Fibroblast of mammary gland (primary cell): ENCODE results near the gene SPHKAP.

Source experiments
- DNase-seq: peaks from one replicate; pipeline ENCODE4 v3.0.0-alpha.2; 2010; ENCODE audit warnings: low read depth
- H3K4me3 ChIP-seq: 2 replicates; pipeline ENCODE4 v1.5.1; 2011; ENCODE audit warnings: low read depth, mild to moderate bottlenecking, low read length, moderate library complexity; ENCODE audit not compliant: control insufficient read depth
- TF ChIP-seq, protein P1 (sequence below): conservative IDR thresholded peaks from 2 replicates; pipeline ENCODE4 v1.5.1; 2011; ENCODE audit warnings: low read depth, low read length, inconsistent platforms; ENCODE audit not compliant: control insufficient read depth, insufficient read depth

SPHKAP gene

DNA sequence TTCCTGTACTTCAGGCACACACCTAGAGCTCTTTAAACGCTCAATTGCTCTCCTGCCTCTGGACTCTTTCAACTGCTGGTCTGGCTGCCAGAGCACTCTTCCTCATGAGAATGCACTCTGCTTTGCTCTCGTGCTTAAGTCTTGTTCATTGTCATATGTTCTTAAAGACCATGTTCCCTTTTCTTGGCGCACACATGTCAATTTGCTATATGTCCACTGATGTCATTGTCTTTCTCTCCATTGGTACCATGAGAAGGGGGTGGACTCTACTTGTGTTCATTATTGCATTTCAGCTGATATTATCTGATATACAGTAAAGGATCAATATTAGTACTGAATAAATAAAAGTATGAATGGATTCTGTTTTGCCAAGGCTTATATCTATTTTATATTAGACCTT is 16.8 kb downstream of the SPHKAP start:
- TF ChIP-seq, protein P1, sequence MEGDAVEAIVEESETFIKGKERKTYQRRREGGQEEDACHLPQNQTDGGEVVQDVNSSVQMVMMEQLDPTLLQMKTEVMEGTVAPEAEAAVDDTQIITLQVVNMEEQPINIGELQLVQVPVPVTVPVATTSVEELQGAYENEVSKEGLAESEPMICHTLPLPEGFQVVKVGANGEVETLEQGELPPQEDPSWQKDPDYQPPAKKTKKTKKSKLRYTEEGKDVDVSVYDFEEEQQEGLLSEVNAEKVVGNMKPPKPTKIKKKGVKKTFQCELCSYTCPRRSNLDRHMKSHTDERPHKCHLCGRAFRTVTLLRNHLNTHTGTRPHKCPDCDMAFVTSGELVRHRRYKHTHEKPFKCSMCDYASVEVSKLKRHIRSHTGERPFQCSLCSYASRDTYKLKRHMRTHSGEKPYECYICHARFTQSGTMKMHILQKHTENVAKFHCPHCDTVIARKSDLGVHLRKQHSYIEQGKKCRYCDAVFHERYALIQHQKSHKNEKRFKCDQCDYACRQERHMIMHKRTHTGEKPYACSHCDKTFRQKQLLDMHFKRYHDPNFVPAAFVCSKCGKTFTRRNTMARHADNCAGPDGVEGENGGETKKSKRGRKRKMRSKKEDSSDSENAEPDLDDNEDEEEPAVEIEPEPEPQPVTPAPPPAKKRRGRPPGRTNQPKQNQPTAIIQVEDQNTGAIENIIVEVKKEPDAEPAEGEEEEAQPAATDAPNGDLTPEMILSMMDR = no peak
- DNase-seq = no peak
- H3K4me3 ChIP-seq = no peak overlapping the region

DNA sequence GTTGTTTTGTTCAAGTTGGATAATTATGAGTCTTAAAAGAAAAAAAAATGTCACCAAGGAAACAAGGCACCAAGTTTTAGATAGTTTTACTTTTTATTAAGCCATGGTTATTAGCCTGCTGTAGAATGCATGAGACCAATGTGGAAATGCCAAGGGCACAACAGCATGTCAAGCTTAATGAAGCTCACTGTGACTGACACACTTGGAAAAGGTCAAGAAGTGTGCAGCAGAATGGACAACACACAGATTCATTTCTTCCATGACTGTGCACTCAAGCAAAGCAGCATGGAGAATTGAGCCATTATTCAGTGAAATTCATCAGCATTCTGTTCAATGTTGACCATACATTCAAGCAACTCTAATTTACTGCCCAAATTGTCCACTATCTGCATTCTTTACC is 23.6 kb downstream of the SPHKAP start:
- H3K4me3 ChIP-seq = no peak overlapping the region
- TF ChIP-seq, protein P1 = no peak
- no peak for DNase-seq

DNA sequence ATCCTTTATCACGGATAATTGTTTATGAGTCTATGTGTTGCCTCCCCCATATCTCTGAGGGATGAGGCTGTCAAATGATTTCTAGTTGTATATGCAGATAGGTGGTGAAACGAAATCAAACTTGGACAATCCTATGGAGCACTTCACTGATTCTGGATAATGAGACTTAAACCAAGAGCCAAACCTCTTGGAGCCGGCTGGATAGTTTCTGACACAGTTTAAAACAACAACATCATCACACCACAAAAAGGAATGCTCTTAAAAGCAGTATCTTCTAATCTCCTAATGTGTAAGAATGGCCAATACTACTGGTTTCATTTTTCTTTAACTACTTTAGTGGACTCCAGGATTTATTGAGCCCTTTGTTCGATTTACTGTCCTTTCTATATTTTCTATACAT is 36.5 kb downstream of the SPHKAP start:
- no peak for DNase-seq
- no peak overlapping the region for H3K4me3 ChIP-seq
- TF ChIP-seq, protein P1 = no peak

DNA sequence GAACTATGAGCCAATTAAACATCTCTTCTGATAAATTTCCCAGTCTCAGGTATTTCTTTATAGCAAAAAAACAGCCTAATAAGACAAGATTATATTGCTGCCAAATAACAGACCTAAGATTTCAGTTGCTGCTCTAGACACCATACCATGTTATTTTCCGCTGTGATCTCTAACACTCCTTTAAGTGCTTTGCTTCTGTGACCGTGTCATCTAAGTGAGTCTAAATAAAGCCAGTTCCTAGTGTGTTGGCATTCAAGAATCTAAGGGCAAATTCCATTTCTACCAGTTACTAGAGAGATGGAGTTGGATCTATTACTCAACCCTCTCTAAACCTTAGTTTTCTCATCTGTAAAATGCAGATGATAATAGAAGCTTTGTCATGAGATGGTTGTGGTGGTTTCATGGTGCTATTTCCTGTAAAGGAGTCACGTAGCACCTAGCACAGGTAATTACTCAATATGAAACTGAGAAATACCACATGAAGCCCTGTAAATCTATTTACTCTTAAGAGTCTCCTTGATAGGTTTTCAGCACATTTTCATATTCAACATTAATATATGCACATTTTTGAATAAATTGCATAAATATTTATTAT is 40.5 kb downstream of the SPHKAP start:
- DNase-seq = no peak
- TF ChIP-seq, protein P1 = no peak
- no peak overlapping the region for H3K4me3 ChIP-seq

DNA sequence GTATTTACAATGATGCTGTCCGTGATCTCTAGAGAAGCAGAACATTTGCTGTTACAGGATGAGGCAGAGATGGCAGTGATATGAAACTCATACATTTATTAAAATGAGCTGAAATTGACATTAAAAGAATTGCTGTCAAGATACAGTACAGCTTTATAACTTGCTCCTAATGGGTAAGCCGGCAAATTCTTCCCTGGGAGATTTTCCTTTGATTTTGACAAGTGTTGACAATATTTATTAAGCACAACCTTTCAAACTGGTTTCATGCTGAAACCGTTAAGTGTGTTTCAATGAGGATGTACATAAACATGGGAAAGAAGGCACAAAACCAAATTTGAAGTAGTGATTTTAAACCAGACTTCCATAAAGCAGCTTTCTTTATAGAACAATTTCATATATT is 45.5 kb downstream of the SPHKAP start:
- TF ChIP-seq, protein P1 = no peak
- no peak overlapping the region for H3K4me3 ChIP-seq
- DNase-seq = no peak

DNA sequence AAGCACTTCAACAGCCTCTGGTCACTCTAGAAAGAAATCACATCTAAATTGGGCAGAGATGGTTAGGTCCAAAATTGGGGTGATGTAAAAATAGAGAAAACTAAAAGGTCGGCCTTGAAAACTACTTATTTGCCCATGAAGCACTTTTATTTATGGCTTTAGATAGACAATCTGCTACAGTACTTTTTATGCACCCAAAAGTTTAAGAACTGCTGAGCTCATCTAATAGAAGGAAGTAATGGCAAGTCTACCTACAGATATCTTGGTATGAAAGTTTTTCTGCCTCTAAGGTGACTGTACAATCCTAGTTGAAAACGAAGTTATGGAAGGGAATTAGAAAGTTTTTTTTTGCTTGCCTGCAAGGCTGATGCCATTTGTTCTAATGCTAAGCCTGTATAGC is 46.2 kb downstream of the SPHKAP start:
- no peak for DNase-seq

More for the DNA sequence above, 46.2 kb downstream of the SPHKAP start:
- no peak overlapping the region for H3K4me3 ChIP-seq
- TF ChIP-seq, protein P1 = no peak
